ENCODE results near the gene SKI.

DNA sequence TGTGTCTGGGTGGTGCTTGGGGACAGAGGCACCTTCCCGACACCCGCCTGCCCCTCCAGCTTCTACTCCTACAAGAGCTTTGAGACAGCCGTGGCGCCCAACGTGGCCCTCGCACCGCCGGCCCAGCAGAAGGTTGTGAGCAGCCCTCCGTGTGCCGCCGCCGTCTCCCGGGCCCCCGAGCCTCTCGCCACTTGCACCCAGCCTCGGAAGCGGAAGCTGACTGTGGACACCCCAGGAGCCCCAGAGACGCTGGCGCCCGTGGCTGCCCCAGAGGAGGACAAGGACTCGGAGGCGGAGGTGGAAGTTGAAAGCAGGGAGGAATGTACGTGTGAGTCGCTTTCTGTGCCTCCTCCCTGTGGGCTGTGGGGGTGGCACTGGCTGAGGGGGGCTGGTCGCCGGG lies 75.7 kb downstream of the SKI start:
- TF ChIP-seq FOXP2 (optimal IDR thresholded peaks at IDR 0.05; ENCODE audit: control extremely low read depth, extremely low read length, insufficient read depth) (no peak), POLR2AphosphoS5 (IDR thresholded peaks at IDR 0.05; ENCODE audit: borderline replicate concordance, low read depth, low read length) (no peak), EZH2 (IDR thresholded peaks at IDR 0.05) (no peak)

All from SK-N-MC (cell line).